ENCODE data around the gene FNDC5.

FNDC5 gene

GRCh38 chr1:32885676-32886003 lies 14.9 kb upstream of the FNDC5 start:
- in situ Hi-C loops (cut with MboI; ENCODE audit: low sequenced_read_pairs), result no loop called here

- in situ Hi-C loops (cut with MboI; ENCODE audit: low sequenced_read_pairs), result no loop called here
Measured at GRCh38 chr1:32884726-32885125, 14.0 kb upstream of the FNDC5 start.

- in situ Hi-C loops (cut with MboI; ENCODE audit: low sequenced_read_pairs), result no loop called here
Measured at GRCh38 chr1:32884032-32884372, 13.3 kb upstream of the FNDC5 start.

- in situ Hi-C loops (cut with MboI; ENCODE audit: low sequenced_read_pairs), result no loop called here
Measured at GRCh38 chr1:32883338-32884031, 12.8 kb upstream of the FNDC5 start.

GRCh38 chr1:32881871-32882850 lies 11.4 kb upstream of the FNDC5 start:
- in situ Hi-C loops (cut with MboI; ENCODE audit: low sequenced_read_pairs), result no loop called here

- in situ Hi-C loops (cut with MboI; ENCODE audit: low sequenced_read_pairs), result no loop called here
Measured at GRCh38 chr1:32881291-32881690, 10.6 kb upstream of the FNDC5 start.

- in situ Hi-C loops (cut with MboI; ENCODE audit: low sequenced_read_pairs), result no loop called here
Measured at GRCh38 chr1:32878637-32879041, 7.9 kb upstream of the FNDC5 start.

- in situ Hi-C loops (cut with MboI; ENCODE audit: low sequenced_read_pairs), result no loop called here
Measured at GRCh38 chr1:32878183-32878582, 7.5 kb upstream of the FNDC5 start.

- in situ Hi-C loops (cut with MboI; ENCODE audit: low sequenced_read_pairs), result no loop called here
Measured at GRCh38 chr1:32877211-32878110, 6.7 kb upstream of the FNDC5 start.

- in situ Hi-C loops (cut with MboI; ENCODE audit: low sequenced_read_pairs), result no loop called here
Measured at GRCh38 chr1:32876341-32877210, 5.9 kb upstream of the FNDC5 start.

GRCh38 chr1:32874860-32875752 lies 4.4 kb upstream of the FNDC5 start:
- in situ Hi-C loops (cut with MboI; ENCODE audit: low sequenced_read_pairs), result no loop called here

GRCh38 chr1:32873484-32873883 lies 2.8 kb upstream of the FNDC5 start:
- in situ Hi-C loops (cut with MboI; ENCODE audit: low sequenced_read_pairs), result no loop called here

GRCh38 chr1:32872192-32872460 lies 1.4 kb upstream of the FNDC5 start:
- in situ Hi-C loops (cut with MboI; ENCODE audit: low sequenced_read_pairs), result no loop called here

GRCh38 chr1:32871364-32872191 lies 866 bp upstream of the FNDC5 start:
- in situ Hi-C loops (cut with MboI; ENCODE audit: low sequenced_read_pairs), result no loop called here

- in situ Hi-C loops (cut with MboI; ENCODE audit: low sequenced_read_pairs), result no loop called here
Measured at GRCh38 chr1:32869923-32870614, 643 bp downstream of the FNDC5 start.

GRCh38 chr1:32868806-32869455 lies 1.8 kb downstream of the FNDC5 start:
- in situ Hi-C loops (cut with MboI; ENCODE audit: low sequenced_read_pairs), result no loop called here

- in situ Hi-C loops (cut with MboI; ENCODE audit: low sequenced_read_pairs), result no loop called here
Measured at GRCh38 chr1:32868085-32868484, 2.6 kb downstream of the FNDC5 start.

GRCh38 chr1:32867671-32868070 lies 3.0 kb downstream of the FNDC5 start:
- in situ Hi-C loops (cut with MboI; ENCODE audit: low sequenced_read_pairs), result no loop called here

All from HL-60/S4 treated with retinoic acid at 250 ng/mL for 4 days and 3 days (cell line).